ENCODE data around the gene SAMD3.
"Not testable (repeated sequence)": the region's sequence is repeated elsewhere in the genome, so short reads cannot be mapped to it uniquely, and the experiment has no call there.

DNA sequence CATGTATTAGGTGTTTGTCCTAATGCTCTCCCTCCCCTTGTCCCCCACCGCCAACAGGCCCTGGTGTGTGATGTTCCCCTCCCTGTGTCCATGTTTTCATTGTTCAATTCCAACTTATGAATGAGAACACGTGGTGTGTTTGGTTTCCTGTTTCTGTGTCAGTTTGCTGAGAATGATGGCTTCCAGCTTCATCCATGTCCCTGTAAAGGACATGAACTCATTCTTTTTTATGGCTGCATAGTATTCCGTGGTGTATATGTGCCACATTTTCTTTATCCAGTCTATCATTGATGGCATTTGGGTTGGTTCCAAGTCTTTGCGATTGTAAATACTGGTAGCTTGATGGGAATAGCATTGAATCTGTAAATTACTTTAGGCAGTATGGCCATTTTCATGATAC is 52.6 kb downstream of the SAMD3 start:
- not testable (repeated sequence) for TF ChIP-seq SMC3 (IDR thresholded peaks at IDR 0.05; ENCODE audit: low read length); MTA1 (CRISPR knock-in tag; IDR thresholded peaks at IDR 0.05; ENCODE audit: borderline replicate concordance); ZNF644 (CRISPR knock-in tag; IDR thresholded peaks at IDR 0.05; ENCODE audit: low read depth)
- TF ChIP-seq, protein P1, sequence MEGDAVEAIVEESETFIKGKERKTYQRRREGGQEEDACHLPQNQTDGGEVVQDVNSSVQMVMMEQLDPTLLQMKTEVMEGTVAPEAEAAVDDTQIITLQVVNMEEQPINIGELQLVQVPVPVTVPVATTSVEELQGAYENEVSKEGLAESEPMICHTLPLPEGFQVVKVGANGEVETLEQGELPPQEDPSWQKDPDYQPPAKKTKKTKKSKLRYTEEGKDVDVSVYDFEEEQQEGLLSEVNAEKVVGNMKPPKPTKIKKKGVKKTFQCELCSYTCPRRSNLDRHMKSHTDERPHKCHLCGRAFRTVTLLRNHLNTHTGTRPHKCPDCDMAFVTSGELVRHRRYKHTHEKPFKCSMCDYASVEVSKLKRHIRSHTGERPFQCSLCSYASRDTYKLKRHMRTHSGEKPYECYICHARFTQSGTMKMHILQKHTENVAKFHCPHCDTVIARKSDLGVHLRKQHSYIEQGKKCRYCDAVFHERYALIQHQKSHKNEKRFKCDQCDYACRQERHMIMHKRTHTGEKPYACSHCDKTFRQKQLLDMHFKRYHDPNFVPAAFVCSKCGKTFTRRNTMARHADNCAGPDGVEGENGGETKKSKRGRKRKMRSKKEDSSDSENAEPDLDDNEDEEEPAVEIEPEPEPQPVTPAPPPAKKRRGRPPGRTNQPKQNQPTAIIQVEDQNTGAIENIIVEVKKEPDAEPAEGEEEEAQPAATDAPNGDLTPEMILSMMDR (CRISPR knock-in tag; IDR thresholded peaks at IDR 0.05): not testable (repeated sequence)
- TF ChIP-seq, protein P2, sequence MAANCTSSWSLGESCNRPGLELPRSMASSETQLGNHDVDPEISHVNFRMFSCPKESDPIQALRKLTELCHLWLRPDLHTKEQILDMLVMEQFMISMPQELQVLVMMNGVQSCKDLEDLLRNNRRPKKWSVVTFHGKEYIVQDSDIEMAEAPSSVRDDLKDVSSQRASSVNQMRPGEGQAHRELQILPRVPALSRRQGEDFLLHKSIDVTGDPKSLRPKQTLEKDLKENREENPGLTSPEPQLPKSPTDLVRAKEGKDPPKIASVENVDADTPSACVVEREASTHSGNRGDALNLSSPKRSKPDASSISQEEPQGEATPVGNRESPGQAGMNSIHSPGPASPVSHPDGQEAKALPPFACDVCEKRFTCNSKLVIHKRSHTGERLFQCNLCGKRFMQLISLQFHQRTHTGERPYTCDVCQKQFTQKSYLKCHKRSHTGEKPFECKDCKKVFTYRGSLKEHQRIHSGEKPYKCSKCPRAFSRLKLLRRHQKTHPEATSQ (CRISPR knock-in tag; IDR thresholded peaks at IDR 0.05; ENCODE audit: borderline replicate concordance): not testable (repeated sequence)
